ENCODE results near the gene KRT83.
"Not testable (repeated sequence)": the region's sequence is repeated elsewhere in the genome, so short reads cannot be mapped to it uniquely, and the experiment has no call there.

KRT83 gene

GRCh38 chr12:52331833-52332232, 10.6 kb upstream of the KRT83 start:
- DNase-seq (ENCODE audit: low spot score), result no peak

- DNase-seq (ENCODE audit: low spot score), result no peak
Measured at GRCh38 chr12:52331039-52331438, 9.8 kb upstream of the KRT83 start.

- no peak for DNase-seq (ENCODE audit: low spot score)
Measured at GRCh38 chr12:52327830-52328500, 6.8 kb upstream of the KRT83 start.

GRCh38 chr12:52327052-52327829, 6.0 kb upstream of the KRT83 start:
- peak; percentile 93 for DNase-seq (ENCODE audit: low spot score)

- DNase-seq (ENCODE audit: low spot score), result no peak
Measured at GRCh38 chr12:52324153-52324444, 2.9 kb upstream of the KRT83 start.

- DNase-seq (ENCODE audit: low spot score), result no peak
Measured at GRCh38 chr12:52323416-52324152, 2.4 kb upstream of the KRT83 start.

GRCh38 chr12:52323001-52323400, 1.8 kb upstream of the KRT83 start:
- no peak for DNase-seq (ENCODE audit: low spot score)

GRCh38 chr12:52322069-52322468, 871 bp upstream of the KRT83 start:
- DNase-seq (ENCODE audit: low spot score), result no peak

GRCh38 chr12:52321418-52321817, 220 bp upstream of the KRT83 start:
- DNase-seq (ENCODE audit: low spot score), result peak; percentile 87

- DNase-seq (ENCODE audit: low spot score), result no peak
Measured at GRCh38 chr12:52319097-52319496, 2.1 kb downstream of the KRT83 start.

GRCh38 chr12:52318241-52318990, 2.8 kb downstream of the KRT83 start:
- DNase-seq (ENCODE audit: low spot score), result no peak

GRCh38 chr12:52317468-52318052, 3.6 kb downstream of the KRT83 start:
- DNase-seq (ENCODE audit: low spot score), result no peak

- DNase-seq (ENCODE audit: low spot score), result no peak
Measured at GRCh38 chr12:52316701-52317100, 4.5 kb downstream of the KRT83 start.

GRCh38 chr12:52316290-52316689, 4.9 kb downstream of the KRT83 start:
- DNase-seq (ENCODE audit: low spot score), result no peak

- not testable (repeated sequence) for DNase-seq (ENCODE audit: low spot score)
Measured at GRCh38 chr12:52315721-52316120, 5.5 kb downstream of the KRT83 start.

- DNase-seq (ENCODE audit: low spot score), result no peak
Measured at GRCh38 chr12:52314511-52314910, 6.7 kb downstream of the KRT83 start.

- DNase-seq (ENCODE audit: low spot score), result no peak
Measured at GRCh38 chr12:52313926-52314325, 7.3 kb downstream of the KRT83 start.

- no peak for DNase-seq (ENCODE audit: low spot score)
Measured at GRCh38 chr12:52313461-52313860, 7.7 kb downstream of the KRT83 start.

- DNase-seq (ENCODE audit: low spot score), result no peak
Measured at GRCh38 chr12:52312086-52312485, 9.1 kb downstream of the KRT83 start.

GRCh38 chr12:52311285-52311648, 9.9 kb downstream of the KRT83 start:
- DNase-seq (ENCODE audit: low spot score), result peak; percentile 34

- DNase-seq (ENCODE audit: low spot score), result no peak
Measured at GRCh38 chr12:52310622-52311284, 10.4 kb downstream of the KRT83 start.
